CD4-positive, alpha-beta memory T cell (primary cell): Measurements from ENCODE around the gene CWF19L1. TPM values are rescaled to one million over a fixed set of nuclear protein-coding genes. Genes with fewer than 3 reads are reported as not detected.
A peak's percentile ranks its signal among the peaks of the same experiment; 100 is the strongest.

Source experiments
- CTCF ChIA-PET: fragments of 350-600 bp; sonication (Branson Sonifier 250); formaldehyde crosslinking; loops from one replicate; lab custom pipeline; 2021; ENCODE audit warnings: inconsistent platforms; ENCODE audit not compliant: partially characterized antibody; lab: Charles Lee
- POLR2A ChIA-PET: fragments of 350-600 bp; sonication (Branson Sonifier 250); formaldehyde crosslinking; loops from one replicate; lab custom pipeline; 2021; ENCODE audit not compliant: partially characterized antibody; lab: Charles Lee
- DNase-seq, 5 donors: peaks; one replicate each; pipeline versions ENCODE4 v3.0.0 to v3.0.0-alpha.2; 2020 to 2022; ENCODE audit warnings: mixed read lengths in 1 of 5
- H3K27ac ChIP-seq: one replicate; pipeline ENCODE4 v1.7.0; 2013; ENCODE audit warnings: low read depth, low read length
- H3K27me3 ChIP-seq: 2 replicates; pipeline ENCODE4 v1.7.0; 2013; ENCODE audit warnings: mild to moderate bottlenecking, low read length, moderate library complexity; ENCODE audit not compliant: insufficient read depth
- H3K36me3 ChIP-seq: 2 replicates; pipeline ENCODE4 v1.7.0; 2013; ENCODE audit warnings: mild to moderate bottlenecking, low read length, moderate library complexity; ENCODE audit not compliant: insufficient read depth
- H3K4me1 ChIP-seq: 2 replicates; pipeline ENCODE4 v1.7.0; 2013; ENCODE audit warnings: mild to moderate bottlenecking, low read length, moderate library complexity; ENCODE audit not compliant: insufficient read depth
- H3K4me3 ChIP-seq, 2 donors: one replicate each; pipeline ENCODE4 v1.7.0; 2013; ENCODE audit warnings: low read length in 2 of 2, mild to moderate bottlenecking in 1 of 2
- H3K9me3 ChIP-seq, 2 donors: one replicate each; pipeline ENCODE4 v1.7.0; 2013; ENCODE audit warnings: low read length in 2 of 2, control low read depth in 1 of 2; ENCODE audit not compliant: control insufficient read depth in 1 of 2
- H3K27ac Mint-ChIP-seq, 7 donors: one replicate each; pipeline ENCODE4 v1.8.0; 2020 to 2021; ENCODE audit warnings: mixed read lengths in 7 of 7, mild to moderate bottlenecking in 6 of 7, inconsistent platforms in 3 of 7, moderate library complexity in 3 of 7
- H3K27me3 Mint-ChIP-seq, 2 donors: one replicate each; pipeline ENCODE4 v1.8.0; 2020 to 2021; ENCODE audit warnings: mixed read lengths in 2 of 2
- H3K36me3 Mint-ChIP-seq, 2 donors: one replicate each; pipeline ENCODE4 v1.8.0; 2020 to 2021; ENCODE audit warnings: mixed read lengths in 2 of 2, inconsistent platforms in 1 of 2, mild to moderate bottlenecking in 1 of 2
- H3K4me1 Mint-ChIP-seq, 4 donors: one replicate each; pipeline ENCODE4 v1.8.0; 2020 to 2021; ENCODE audit warnings: mixed read lengths in 4 of 4, mild to moderate bottlenecking in 1 of 4
- H3K4me3 Mint-ChIP-seq, 8 donors: one replicate each; pipeline ENCODE4 v1.8.0; 2020 to 2021; ENCODE audit warnings: mixed read lengths in 8 of 8, mild to moderate bottlenecking in 7 of 8, moderate library complexity in 6 of 8, inconsistent platforms in 3 of 8
- H3K9me3 Mint-ChIP-seq, 8 donors: one replicate each; pipeline ENCODE4 v1.8.0; 2020 to 2021; ENCODE audit warnings: mixed read lengths in 8 of 8, mild to moderate bottlenecking in 5 of 8, inconsistent platforms in 3 of 8, moderate library complexity in 1 of 8
- intact Hi-C: fragments of 100-400 bp; cut with micrococcal nuclease; formaldehyde crosslinking; loops from one replicate; pipeline ENCODE4 v1.15.1; 2023
- polyA plus RNA-seq, 2 donors: library from polyadenylated mRNA; unstranded; fragments of 300-500 nt; fragmentation: Illumina TruSeq; gene quantifications; one replicate each; pipeline ENCODE4 v1.2.3, GENCODE V29; 2021
- total RNA-seq, 2 experiments: library from RNA; stranded (reverse); gene quantifications; one replicate each; pipeline ENCODE4 v1.2.3, GENCODE V29; 2021

Gene CWF19L1
- total and polyA plus RNA-seq, 4 experiments from 2014 or later: 18.4 to 44.0 (median 37.1) TPM

DNA sequence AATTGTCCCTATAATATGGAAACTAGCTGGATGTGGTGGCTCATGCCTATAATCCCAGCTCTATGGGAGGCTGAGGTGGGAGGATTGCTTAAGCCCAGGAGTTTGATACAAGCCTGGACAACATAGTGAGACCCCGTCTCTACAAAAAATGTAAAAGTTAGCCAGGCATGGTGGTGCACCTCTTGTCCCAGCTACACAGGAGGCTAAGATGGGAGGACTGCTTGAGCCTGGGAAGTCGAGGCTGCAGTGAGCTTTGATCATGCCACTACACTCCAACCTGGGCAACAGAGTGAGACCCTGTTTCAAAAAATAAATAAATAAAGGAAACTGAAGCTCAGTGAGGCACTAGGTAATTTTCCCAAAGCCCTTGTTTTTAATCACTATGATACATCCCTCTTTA is 65.9 kb downstream of the CWF19L1 start:
- H3K36me3 ChIP-seq: peaks cover 46% of the 10 kb centered on the region
- intact Hi-C loops: no loop called here
- Mint-ChIP-seq H3K9me3 (peaks cover 0 to 2% (median 0%) of the 10 kb centered on the region in 8 donors), H3K4me3 (no peak overlapping the region), H3K4me1 (peaks cover 8 to 18% (median 13%) of the 10 kb centered on the region in 4 donors), H3K27me3 (no peaks in the 10 kb centered on the region), H3K27ac (no peak overlapping the region), H3K36me3 (peaks cover 55 to 80% of the 10 kb centered on the region in 2 donors)
- no peak for DNase-seq
- no peak overlapping the region for H3K27ac ChIP-seq
- no peak overlapping the region for H3K4me3 ChIP-seq
- POLR2A ChIA-PET: no interaction called here
- no peaks in the 10 kb centered on the region for H3K9me3 ChIP-seq
- CTCF ChIA-PET: no interaction called here
- no peaks in the 10 kb centered on the region for H3K27me3 ChIP-seq
- peaks cover 17% of the 10 kb centered on the region for H3K4me1 ChIP-seq

DNA sequence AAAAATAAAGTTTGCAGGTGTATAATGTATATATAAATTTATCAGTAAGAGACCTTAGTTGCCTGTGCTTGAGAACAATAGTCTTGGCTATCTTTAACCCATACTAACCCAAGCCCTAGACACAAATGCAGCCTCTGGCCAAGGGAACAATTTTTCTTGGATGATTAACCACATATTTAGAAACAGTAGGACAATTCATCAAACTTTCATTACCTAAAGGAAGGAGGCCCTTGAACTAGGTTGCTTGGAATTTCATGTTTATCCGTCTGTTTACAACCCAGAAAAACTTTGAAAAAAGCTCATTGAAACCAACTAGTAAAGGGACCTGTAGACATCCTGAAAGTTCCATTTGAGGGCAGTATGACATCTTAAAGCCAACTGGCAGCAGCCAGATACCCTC is 72.7 kb downstream of the CWF19L1 start:
- no peak overlapping the region for H3K4me3 ChIP-seq
- no peak for DNase-seq
- no peaks in the 10 kb centered on the region for H3K27me3 ChIP-seq
- intact Hi-C loops: no loop called here
- no peaks in the 10 kb centered on the region for H3K27me3 Mint-ChIP-seq
- no peak overlapping the region for H3K27ac Mint-ChIP-seq
- ChIA-PET POLR2A (interaction anchor here (2.3 kb wide), 1 partner anchor 8 kb away, joined by 9 read pairs; the partner anchor contains the start of gene ERLIN1), CTCF (interaction anchor here (1.5 kb wide), 1 partner anchor 21 kb away, joined by 3 read pairs; no protein-coding TSS in a partner anchor)
- peaks cover 43 to 62% of the 10 kb centered on the region in 2 donors for H3K36me3 Mint-ChIP-seq
- peaks cover 41% of the 10 kb centered on the region for H3K36me3 ChIP-seq
- H3K9me3 Mint-ChIP-seq: peaks cover 0 to 2% (median 0%) of the 10 kb centered on the region in 8 donors
- H3K27ac ChIP-seq: no peak overlapping the region
- no peaks in the 10 kb centered on the region for H3K4me1 ChIP-seq
- H3K4me1 Mint-ChIP-seq: peaks cover 1 to 12% (median 6%) of the 10 kb centered on the region in 4 donors
- no peaks in the 10 kb centered on the region for H3K9me3 ChIP-seq
- H3K4me3 Mint-ChIP-seq: no peak overlapping the region

DNA sequence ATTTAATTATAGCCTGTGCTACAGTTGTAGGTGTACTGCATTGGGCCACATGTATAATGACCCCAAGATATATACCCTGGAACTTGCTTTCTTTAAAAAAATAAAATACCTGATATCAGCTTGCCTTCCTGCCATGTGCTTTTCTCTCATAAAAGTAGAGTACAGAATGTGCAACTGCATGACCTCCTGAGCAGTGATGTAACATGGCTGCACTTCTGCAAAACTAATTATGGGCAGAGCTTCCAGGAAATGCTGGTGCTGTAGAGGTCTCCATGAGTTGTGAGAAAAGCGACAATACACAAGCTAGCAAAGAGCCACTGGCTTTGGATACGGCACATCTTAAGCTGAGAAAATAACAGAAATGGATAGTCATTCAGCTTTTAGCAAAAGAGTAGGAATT is 75.1 kb downstream of the CWF19L1 start:
- H3K36me3 ChIP-seq: peaks cover 31% of the 10 kb centered on the region

DNA sequence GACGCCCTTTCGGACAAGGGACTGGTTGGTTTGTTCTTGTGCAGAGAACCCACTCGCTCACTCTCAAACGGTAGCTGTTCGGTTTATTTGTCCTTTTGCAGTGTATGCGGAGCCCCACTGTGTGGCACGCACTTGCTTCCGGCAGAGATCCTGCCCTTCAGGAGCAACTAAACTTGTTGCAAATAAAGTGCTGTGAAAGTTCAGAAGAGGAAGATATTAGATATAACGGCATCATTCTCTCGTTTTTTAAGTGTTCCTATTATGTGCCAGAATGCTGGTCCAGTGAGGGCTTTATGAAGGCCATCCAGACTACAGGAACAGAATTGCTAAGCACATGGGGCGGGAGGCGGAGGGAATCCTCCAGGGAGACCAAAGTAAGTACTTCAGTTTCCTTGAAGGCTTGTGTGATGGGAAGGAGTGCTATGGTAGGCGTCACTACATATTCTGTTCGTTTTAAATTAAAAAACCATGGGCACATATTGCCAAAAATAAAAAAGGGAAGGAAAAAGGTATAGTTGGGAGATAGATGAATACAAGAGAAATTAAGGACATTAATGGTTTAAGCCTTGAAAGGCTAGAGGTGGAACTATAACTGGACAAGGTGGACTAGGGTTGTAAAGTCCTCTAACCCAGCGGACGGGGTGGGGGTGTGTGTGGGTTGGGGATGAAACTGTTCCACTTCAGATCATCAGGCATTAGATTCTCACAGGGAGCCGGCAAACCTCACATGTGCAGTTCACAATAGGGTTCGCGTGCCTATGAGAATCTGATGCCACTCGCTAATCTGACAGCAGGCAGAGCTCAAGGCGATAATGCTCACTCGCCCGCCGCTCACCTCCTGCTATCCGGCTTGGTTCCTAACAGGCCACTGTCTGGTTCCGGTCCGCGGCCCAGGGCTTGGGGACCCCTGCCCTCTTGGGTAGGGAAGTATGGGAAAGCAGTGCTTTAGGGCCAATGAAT is 80.9 kb downstream of the CWF19L1 start:
- CTCF ChIA-PET: no interaction called here
- Histone ChIP-seq H3K27ac (peak overlapping the region; percentile 72), H3K9me3 (no peaks in the 10 kb centered on the region), H3K27me3 (no peaks in the 10 kb centered on the region), H3K36me3 (peaks cover 21% of the 10 kb centered on the region), H3K4me3 (peak overlapping the region; percentile 80 to 98), H3K4me1 (peaks cover 38% of the 10 kb centered on the region)
- H3K36me3 Mint-ChIP-seq: peaks cover 23 to 53% of the 10 kb centered on the region in 2 donors
- peak in 1 of 5 donors; percentile 48 for DNase-seq
- peaks cover 37 to 72% (median 51%) of the 10 kb centered on the region in 4 donors for H3K4me1 Mint-ChIP-seq
- POLR2A ChIA-PET: interaction anchor here (0.6 to 1.8 kb wide), 7 partner anchors 9 to 349 kb away, joined by 3 to 9 read pairs (median 4); partner anchors contain the start of genes CHUK and HIF1AN
- H3K4me3 Mint-ChIP-seq: peak overlapping the region; percentile 93 to 98 (median 96)
- H3K27me3 Mint-ChIP-seq: no peaks in the 10 kb centered on the region
- H3K27ac Mint-ChIP-seq: peak overlapping the region; percentile 90 to 98 (median 97)
- intact Hi-C loops: loop anchor here (1.0 to 5.0 kb wide), 4 partner anchors 18 to 101 kb away; partner anchors contain the start of genes BLOC1S2, CHUK and CWF19L1
- peaks cover 0 to 2% (median 0%) of the 10 kb centered on the region in 8 donors for H3K9me3 Mint-ChIP-seq

More for the DNA sequence above, 75.1 kb downstream of the CWF19L1 start:
- peaks cover 38 to 53% of the 10 kb centered on the region in 2 donors for H3K36me3 Mint-ChIP-seq
- Histone ChIP-seq H3K4me3 (no peak overlapping the region), H3K27ac (no peak overlapping the region), H3K4me1 (peaks cover 7% of the 10 kb centered on the region), H3K9me3 (no peaks in the 10 kb centered on the region), H3K27me3 (no peaks in the 10 kb centered on the region)
- no peak overlapping the region for H3K4me3 Mint-ChIP-seq
- intact Hi-C loops: no loop called here
- CTCF ChIA-PET: no interaction called here
- POLR2A ChIA-PET: no interaction called here
- no peaks in the 10 kb centered on the region for H3K27me3 Mint-ChIP-seq
- no peak overlapping the region for H3K27ac Mint-ChIP-seq
- no peaks in the 10 kb centered on the region for H3K9me3 Mint-ChIP-seq
- H3K4me1 Mint-ChIP-seq: peaks cover 10 to 28% (median 13%) of the 10 kb centered on the region in 4 donors
- DNase-seq: no peak

DNA sequence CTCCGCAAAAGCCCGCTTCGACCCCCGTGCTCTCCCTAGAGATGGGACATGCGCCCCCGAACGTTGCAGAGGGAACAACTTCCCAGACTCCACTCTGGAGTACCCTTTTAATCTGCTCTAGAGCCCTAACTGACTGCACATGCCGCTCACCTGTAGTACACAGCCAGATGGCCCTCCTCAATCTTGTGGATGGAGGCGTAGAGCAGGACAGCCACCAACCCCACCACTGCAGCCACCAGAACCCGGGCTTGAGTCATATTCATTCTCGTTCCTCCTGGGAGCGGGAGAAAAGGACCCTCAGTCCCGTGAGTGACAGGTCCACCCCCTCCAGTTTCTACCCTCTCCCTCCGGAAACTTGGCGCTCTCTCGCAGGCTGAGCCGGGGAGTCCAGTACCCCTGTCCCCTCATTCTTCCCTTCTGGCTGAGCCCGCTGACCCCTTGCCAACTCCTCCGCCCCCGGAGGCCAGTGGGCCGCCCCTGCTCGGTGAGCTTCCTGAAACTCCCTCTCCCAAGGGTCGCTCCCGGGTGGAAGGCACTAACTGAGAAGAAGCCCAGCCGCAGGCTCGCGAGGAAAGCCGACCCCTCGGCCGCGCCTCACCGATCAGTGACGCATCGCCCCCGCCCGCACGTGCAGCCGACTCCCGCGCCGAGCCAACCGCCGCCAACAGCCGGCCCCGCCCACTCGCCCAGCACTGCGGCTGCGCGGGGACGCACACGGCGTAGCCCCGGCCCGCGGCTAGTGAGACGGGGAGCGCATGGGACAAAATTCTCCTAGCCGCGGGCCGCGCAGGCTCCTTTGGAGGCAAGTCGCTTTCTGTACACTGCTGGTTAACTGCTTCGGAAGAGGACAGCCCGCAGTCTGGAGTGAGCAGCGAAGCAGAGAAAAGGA is 81.8 kb downstream of the CWF19L1 start, which contains the start of gene ERLIN1:
Gene ERLIN1 (minus strand): TSS at position 666 of the 889 bp plus-strand sequence. CDS start 403 bp downstream, at position 263.
- Histone ChIP-seq H3K9me3 (no peaks in the 10 kb centered on the region), H3K4me3 (peak within 1 kb of the TSS; percentile 80 to 98), H3K36me3 (peaks cover 15% of the 10 kb centered on the region), H3K4me1 (peaks cover 38% of the 10 kb centered on the region), H3K27ac (peak within 1 kb of the TSS; percentile 72), H3K27me3 (no peaks in the 10 kb centered on the region)
- H3K4me1 Mint-ChIP-seq: peaks cover 37 to 66% (median 49%) of the 10 kb centered on the region in 4 donors
- H3K4me3 Mint-ChIP-seq: peak within 1 kb of the TSS; percentile 93 to 98 (median 96)
- peaks cover 18 to 44% of the 10 kb centered on the region in 2 donors for H3K36me3 Mint-ChIP-seq
- intact Hi-C loops: loop anchor here (1.0 to 5.0 kb wide), 4 partner anchors 17 to 102 kb away; partner anchors contain the start of genes BLOC1S2, CHUK and CWF19L1
- peaks cover 0 to 2% (median 0%) of the 10 kb centered on the region in 8 donors for H3K9me3 Mint-ChIP-seq
- ChIA-PET CTCF (interaction anchor here (0.9 kb wide), 1 partner anchor 10 kb away, joined by 4 read pairs; no protein-coding TSS in a partner anchor), POLR2A (interaction anchor here (0.6 to 1.8 kb wide), 8 partner anchors 10 to 350 kb away, joined by 3 to 9 read pairs (median 4); partner anchors contain the start of genes CHUK and HIF1AN)
- peak; percentile 89 to 91 (median 91) for DNase-seq
- no peaks in the 10 kb centered on the region for H3K27me3 Mint-ChIP-seq
- H3K27ac Mint-ChIP-seq: peak within 1 kb of the TSS; percentile 90 to 98 (median 97)

DNA sequence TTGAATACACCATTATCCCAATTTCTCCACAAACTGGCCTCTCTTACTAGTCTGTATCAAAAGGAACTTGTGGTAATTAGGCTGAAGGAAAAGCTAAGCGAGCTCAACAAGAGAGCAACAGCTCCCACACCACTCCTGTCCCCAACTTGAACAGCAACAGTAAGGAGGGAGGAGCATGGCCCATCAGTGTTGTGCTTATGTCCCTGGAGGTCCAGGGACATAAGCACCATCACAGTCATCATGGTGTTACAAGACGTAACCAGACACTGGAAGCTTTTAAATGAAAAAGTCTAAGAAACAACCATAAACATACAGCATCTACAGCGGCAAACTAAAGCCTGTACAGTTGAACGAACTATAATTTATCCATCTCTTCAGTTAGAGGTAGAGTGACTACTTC is 82.6 kb downstream of the CWF19L1 start:
- Mint-ChIP-seq H3K4me3 (peak overlapping the region; percentile 93 to 98 (median 96)), H3K36me3 (peaks cover 20 to 49% of the 10 kb centered on the region in 2 donors), H3K9me3 (peaks cover 0 to 2% (median 0%) of the 10 kb centered on the region in 8 donors), H3K27ac (peak overlapping the region; percentile 90 to 98 (median 97)), H3K4me1 (peaks cover 39 to 72% (median 55%) of the 10 kb centered on the region in 4 donors), H3K27me3 (no peaks in the 10 kb centered on the region)
- H3K36me3 ChIP-seq: peaks cover 18% of the 10 kb centered on the region
- H3K27me3 ChIP-seq: no peaks in the 10 kb centered on the region
- POLR2A ChIA-PET: no interaction called here
- H3K4me1 ChIP-seq: peaks cover 38% of the 10 kb centered on the region
- peak overlapping the region; percentile 80 to 98 for H3K4me3 ChIP-seq
- intact Hi-C loops: loop anchor here (5.0 kb wide), 2 partner anchors 82 to 102 kb away; partner anchors contain the start of genes BLOC1S2 and CWF19L1
- H3K9me3 ChIP-seq: no peaks in the 10 kb centered on the region
- CTCF ChIA-PET: interaction anchor here (0.9 kb wide), 1 partner anchor 11 kb away, joined by 4 read pairs; no protein-coding TSS in a partner anchor
- peak overlapping the region; percentile 72 for H3K27ac ChIP-seq
- no peak for DNase-seq
